GM21367 (cell line): ENCODE results near the gene KRTAP4-6.
"Not testable (repeated sequence)": the region's sequence is repeated elsewhere in the genome, so short reads cannot be mapped to it uniquely, and the experiment has no call there.

Experiments used
- ATAC-seq: cut with Tn5 transposase; IDR thresholded peaks from one replicate; pipeline ENCODE4 v1.9.1; 2021; ENCODE audit not compliant: unreplicated experiment

The KRTAP4-6 gene

GRCh38 chr17:41107941-41108450 is 32.3 kb downstream of the KRTAP4-6 start:
- no peak for ATAC-seq

GRCh38 chr17:41105347-41105746 is 35.0 kb downstream of the KRTAP4-6 start, which contains the start of gene KRTAP4-9:
KRTAP4-9 (plus strand) TSS chr17:41105389; CDS start chr17:41105389, 0 bp downstream.
- not testable (repeated sequence) for ATAC-seq

GRCh38 chr17:41104386-41105038 is 35.8 kb downstream of the KRTAP4-6 start:
- not testable (repeated sequence) for ATAC-seq

- ATAC-seq: no peak
Observed at GRCh38 chr17:41103896-41104295, 36.4 kb downstream of the KRTAP4-6 start.

- ATAC-seq: no peak
Observed at GRCh38 chr17:41101586-41102259, 38.6 kb downstream of the KRTAP4-6 start, which contains the start of gene KRTAP4-16. KRTAP4-16 (minus strand) TSS chr17:41102209; CDS start chr17:41102209, 0 bp downstream.

GRCh38 chr17:41099682-41100480 is 40.5 kb downstream of the KRTAP4-6 start:
- ATAC-seq: not testable (repeated sequence)

DNA sequence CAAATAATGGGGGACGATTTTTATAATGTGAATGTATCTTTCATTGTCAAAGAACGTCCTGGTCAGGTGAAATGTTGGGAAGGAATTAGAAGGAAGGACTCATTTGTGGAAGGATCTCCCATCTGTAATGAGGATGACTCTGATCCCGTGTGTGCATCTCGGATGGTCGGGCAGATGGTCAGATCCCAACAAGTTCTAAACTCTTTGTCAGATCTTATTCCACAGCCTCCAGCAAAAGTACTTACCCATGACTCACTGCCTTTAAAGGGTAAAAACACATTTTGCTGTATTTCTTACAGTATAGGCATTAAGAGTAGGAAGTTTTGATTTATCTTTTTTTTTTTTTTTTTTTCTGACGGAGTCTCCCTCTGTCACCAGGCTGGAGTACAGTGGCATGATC is 41.9 kb downstream of the KRTAP4-6 start:
- ATAC-seq: no peak

DNA sequence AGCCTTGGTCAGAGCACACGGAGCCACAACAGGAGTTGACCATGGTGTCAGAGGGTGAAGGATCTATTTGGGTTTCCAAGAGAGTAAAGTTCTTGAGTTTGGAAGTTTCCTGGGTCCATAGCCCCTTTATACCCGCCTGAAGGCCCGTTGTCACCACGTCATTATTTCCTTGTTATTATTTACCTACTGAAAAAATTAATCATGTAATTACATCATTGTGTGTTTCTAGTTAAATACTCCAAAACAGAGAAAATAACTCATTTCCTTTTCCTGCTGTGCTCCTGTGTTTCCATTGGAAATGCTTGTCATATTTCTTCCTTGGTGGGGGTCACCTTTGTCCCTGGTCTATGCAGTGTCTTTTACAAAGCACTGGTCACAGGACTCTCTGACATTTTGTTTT is 42.3 kb downstream of the KRTAP4-6 start, which contains the start of gene KRTAP4-8:
Gene KRTAP4-8, minus strand, starts transcription at position 101 of the 400 bp plus-strand sequence. Its CDS starts 58 bp downstream, at position 43.
- ATAC-seq: no peak

GRCh38 chr17:41096055-41096454 is 44.3 kb downstream of the KRTAP4-6 start:
- ATAC-seq: no peak
